IPS-20b (cell line): ENCODE data around the gene PFN4.

ENCODE experiments used
- H3K27ac ChIP-seq: one replicate; pipeline ENCODE4 v1.5.1; 2013; ENCODE audit warnings: low read length
- H3K27me3 ChIP-seq: 2 replicates; pipeline ENCODE4 v1.6.1; 2013; ENCODE audit warnings: mild to moderate bottlenecking, low read length, inconsistent platforms; ENCODE audit not compliant: insufficient read depth
- H3K36me3 ChIP-seq: 2 replicates; pipeline ENCODE4 v1.6.1; 2013; ENCODE audit warnings: low read depth, mild to moderate bottlenecking, inconsistent platforms, low read length, moderate library complexity; ENCODE audit not compliant: insufficient read depth
- H3K4me1 ChIP-seq: 2 replicates; pipeline ENCODE4 v1.6.1; 2013; ENCODE audit warnings: mild to moderate bottlenecking, control low read depth, inconsistent platforms, low read length, moderate library complexity; ENCODE audit not compliant: insufficient read depth
- H3K4me3 ChIP-seq: 2 replicates; pipeline ENCODE4 v1.5.1; 2013; ENCODE audit warnings: mild to moderate bottlenecking, low read length, inconsistent platforms
- H3K9ac ChIP-seq: 2 replicates; pipeline ENCODE4 v1.6.1; 2013; ENCODE audit warnings: low read depth, mild to moderate bottlenecking, inconsistent platforms, low read length, moderate library complexity
- H3K9me3 ChIP-seq: 2 replicates; pipeline ENCODE4 v1.6.1; 2013; ENCODE audit warnings: mild to moderate bottlenecking, low read depth, low read length, inconsistent platforms; ENCODE audit not compliant: insufficient read depth

PFN4 gene

GRCh38 chr2:24123195-24123921, at the start of gene PFN4, which contains the start of gene FAM228B:
Gene PFN4 (minus strand): TSS chr2:24123334. CDS start chr2:24122535, 799 bp downstream.
Gene FAM228B (plus strand): TSS chr2:24123469. CDS start chr2:24124362, 893 bp downstream.
- Histone ChIP-seq H3K9ac (peak within 1 kb of the TSS; percentile 81; the same call in 1 of the 2 replicates), H3K27me3 (peaks cover 23% of the 10 kb centered on the region), H3K36me3 (no peaks in the 10 kb centered on the region), H3K27ac (no peak within 1 kb of the TSS), H3K4me3 (peak within 1 kb of the TSS; percentile 89), H3K4me1 (peaks cover 15% of the 10 kb centered on the region; the same call in 1 of the 2 replicates), H3K9me3 (no peaks in the 10 kb centered on the region)

GRCh38 chr2:24169023-24169422, 45.9 kb upstream of the PFN4 start:
- no peaks in the 10 kb centered on the region for H3K4me1 ChIP-seq
- H3K9me3 ChIP-seq, result no peaks in the 10 kb centered on the region
- no peak overlapping the region for H3K9ac ChIP-seq
- H3K36me3 ChIP-seq, result no peaks in the 10 kb centered on the region
- no peak overlapping the region for H3K27ac ChIP-seq
- no peaks in the 10 kb centered on the region for H3K27me3 ChIP-seq
- no peak overlapping the region for H3K4me3 ChIP-seq

GRCh38 chr2:24164416-24164973, 41.4 kb upstream of the PFN4 start:
- no peak overlapping the region for H3K27ac ChIP-seq
- H3K9me3 ChIP-seq, result peaks cover 8% of the 10 kb centered on the region; the same call in 1 of the 2 replicates
- H3K9ac ChIP-seq, result no peak overlapping the region

GRCh38 chr2:24163601-24164000, 40.5 kb upstream of the PFN4 start:
- Histone ChIP-seq H3K36me3 (no peaks in the 10 kb centered on the region), H3K9me3 (peaks cover 8% of the 10 kb centered on the region; the same call in 1 of the 2 replicates), H3K4me1 (no peaks in the 10 kb centered on the region), H3K9ac (no peak overlapping the region), H3K4me3 (no peak overlapping the region), H3K27ac (no peak overlapping the region), H3K27me3 (no peaks in the 10 kb centered on the region)

More at GRCh38 chr2:24164416-24164973, 41.4 kb upstream of the PFN4 start:
- no peaks in the 10 kb centered on the region for H3K4me1 ChIP-seq
- H3K27me3 ChIP-seq, result no peaks in the 10 kb centered on the region
- no peak overlapping the region for H3K4me3 ChIP-seq
- no peaks in the 10 kb centered on the region for H3K36me3 ChIP-seq

GRCh38 chr2:24163186-24163585, 40.1 kb upstream of the PFN4 start:
- Histone ChIP-seq H3K36me3 (no peaks in the 10 kb centered on the region), H3K27ac (no peak overlapping the region), H3K9me3 (peaks cover 8% of the 10 kb centered on the region; the same call in 1 of the 2 replicates), H3K4me1 (no peaks in the 10 kb centered on the region), H3K27me3 (no peaks in the 10 kb centered on the region), H3K9ac (no peak overlapping the region), H3K4me3 (no peak overlapping the region)

- Histone ChIP-seq H3K9ac (no peak overlapping the region), H3K4me1 (no peaks in the 10 kb centered on the region), H3K27me3 (no peaks in the 10 kb centered on the region), H3K9me3 (peaks cover 8% of the 10 kb centered on the region; the same call in 1 of the 2 replicates), H3K4me3 (no peak overlapping the region), H3K36me3 (no peaks in the 10 kb centered on the region), H3K27ac (no peak overlapping the region)
Measured at GRCh38 chr2:24162494-24162893, 39.4 kb upstream of the PFN4 start.

- no peaks in the 10 kb centered on the region for H3K4me1 ChIP-seq
- H3K9me3 ChIP-seq, result peaks cover 8% of the 10 kb centered on the region; the same call in 1 of the 2 replicates
- H3K27me3 ChIP-seq, result no peaks in the 10 kb centered on the region
- H3K9ac ChIP-seq, result no peak overlapping the region
- H3K27ac ChIP-seq, result no peak overlapping the region
- no peaks in the 10 kb centered on the region for H3K36me3 ChIP-seq
- no peak overlapping the region for H3K4me3 ChIP-seq
Measured at GRCh38 chr2:24160761-24161160, 37.6 kb upstream of the PFN4 start.

GRCh38 chr2:24159708-24160107, 36.6 kb upstream of the PFN4 start:
- Histone ChIP-seq H3K36me3 (no peaks in the 10 kb centered on the region), H3K27ac (no peak overlapping the region), H3K9ac (no peak overlapping the region), H3K4me1 (no peaks in the 10 kb centered on the region), H3K27me3 (no peaks in the 10 kb centered on the region), H3K9me3 (peaks cover 8% of the 10 kb centered on the region; the same call in 1 of the 2 replicates), H3K4me3 (no peak overlapping the region)

GRCh38 chr2:24158131-24158530, 35.0 kb upstream of the PFN4 start:
- H3K36me3 ChIP-seq, result no peaks in the 10 kb centered on the region
- H3K27ac ChIP-seq, result no peak overlapping the region
- peaks cover 8% of the 10 kb centered on the region; the same call in 1 of the 2 replicates for H3K9me3 ChIP-seq
- H3K9ac ChIP-seq, result no peak overlapping the region
- H3K4me1 ChIP-seq, result no peaks in the 10 kb centered on the region
- no peaks in the 10 kb centered on the region for H3K27me3 ChIP-seq
- no peak overlapping the region for H3K4me3 ChIP-seq

GRCh38 chr2:24153478-24153877, 30.3 kb upstream of the PFN4 start:
- no peaks in the 10 kb centered on the region for H3K9me3 ChIP-seq
- no peaks in the 10 kb centered on the region for H3K27me3 ChIP-seq
- no peak overlapping the region for H3K4me3 ChIP-seq
- no peak overlapping the region for H3K9ac ChIP-seq
- no peaks in the 10 kb centered on the region for H3K4me1 ChIP-seq
- H3K36me3 ChIP-seq, result no peaks in the 10 kb centered on the region
- no peak overlapping the region for H3K27ac ChIP-seq

GRCh38 chr2:24152413-24153197, 29.5 kb upstream of the PFN4 start:
- no peaks in the 10 kb centered on the region for H3K9me3 ChIP-seq
- no peaks in the 10 kb centered on the region for H3K36me3 ChIP-seq
- no peak overlapping the region for H3K4me3 ChIP-seq
- no peaks in the 10 kb centered on the region for H3K4me1 ChIP-seq
- no peaks in the 10 kb centered on the region for H3K27me3 ChIP-seq
- H3K27ac ChIP-seq, result no peak overlapping the region
- no peak overlapping the region for H3K9ac ChIP-seq
